ENCODE data around the gene CASP3. TPM values are rescaled to one million over a fixed set of nuclear protein-coding genes. Genes with fewer than 3 reads are reported as not detected.
"Not testable (repeated sequence)": the region's sequence is repeated elsewhere in the genome, so short reads cannot be mapped to it uniquely, and the experiment has no call there.

Gene CASP3
- total RNA-seq, 3 donors from 2014 or later (not counting 1 experiment from before 2014, with no cell fraction given): 20.9 to 35.1 (median 30.2) TPM

DNA sequence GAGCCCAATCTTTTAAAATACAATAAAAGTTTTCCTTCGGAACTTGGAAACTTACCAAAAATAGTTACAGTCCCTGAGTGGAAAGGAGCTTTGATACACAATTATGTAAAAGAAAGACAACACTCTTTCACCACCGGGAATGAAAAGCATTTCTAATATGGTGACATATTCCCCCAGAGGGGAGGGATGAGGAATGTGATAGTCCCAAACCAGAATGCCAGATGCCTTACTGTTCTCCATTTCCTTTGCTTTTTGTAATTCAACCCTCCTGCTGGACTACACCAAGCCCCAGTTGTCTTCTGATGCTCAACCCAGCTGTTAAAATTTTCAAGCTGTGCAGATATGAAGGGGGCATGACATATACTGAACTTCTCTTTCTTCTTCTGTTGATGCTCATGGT is 4.4 kb upstream of the CASP3 start:
- intact Hi-C loops (cut with micrococcal nuclease): no loop called here
- Histone ChIP-seq H3K27me3 (ENCODE audit: control insufficient read depth, insufficient read depth, low read length) (no peaks in the 10 kb centered on the region), H3K4me1 (ENCODE audit: control insufficient read depth, insufficient read depth, low read length) (peaks cover 8% of the 10 kb centered on the region), H3K4me3 (ENCODE audit: low read length) (no peak overlapping the region), H3K9me3 (ENCODE audit: control insufficient read depth, insufficient read depth, low read length) (no peaks in the 10 kb centered on the region), H3K36me3 (ENCODE audit: control insufficient read depth, insufficient read depth, low read length) (peaks cover 2% of the 10 kb centered on the region), H3K27ac (ENCODE audit: low read length) (no peak overlapping the region)
- Mint-ChIP-seq H3K27ac (no peak overlapping the region), H3K4me1 (peaks cover 22 to 32% of the 10 kb centered on the region in 2 donors), H3K36me3 (no peaks in the 10 kb centered on the region), H3K4me3 (no peak overlapping the region), H3K27me3 (ENCODE audit: low read depth in 2 of 2) (no peaks in the 10 kb centered on the region), H3K9me3 (no peaks in the 10 kb centered on the region)
- TF ChIP-seq CTCF (IDR thresholded peaks at IDR 0.05): no peak
- no peak for DNase-seq
- WGBS (ENCODE audit: insufficient coverage): no CpG with 5 or more reads among the region's 2 CpGs
- ATAC-seq: no peak

- H3K4me3 Mint-ChIP-seq; H3K36me3 ChIP-seq (ENCODE audit: control insufficient read depth, insufficient read depth, low read length); H3K4me3 ChIP-seq (ENCODE audit: low read length); H3K9me3 Mint-ChIP-seq; H3K27me3 ChIP-seq (ENCODE audit: control insufficient read depth, insufficient read depth, low read length); DNase-seq; H3K27me3 Mint-ChIP-seq (ENCODE audit: low read depth in 2 of 2); ATAC-seq; H3K9me3 ChIP-seq (ENCODE audit: control insufficient read depth, insufficient read depth, low read length); intact Hi-C loops (cut with micrococcal nuclease); H3K36me3 Mint-ChIP-seq; H3K27ac ChIP-seq (ENCODE audit: low read length): not testable (repeated sequence)
- H3K4me1 Mint-ChIP-seq: peaks cover 30 to 41% of the 10 kb centered on the region in 2 donors
- H3K4me1 ChIP-seq (ENCODE audit: control insufficient read depth, insufficient read depth, low read length): peaks cover 17% of the 10 kb centered on the region
- H3K27ac Mint-ChIP-seq: peak overlapping the region in 1 of 2 donors; percentile 90
Measured at GRCh38 chr4:184652681-184653080, 3.4 kb upstream of the CASP3 start.

DNA sequence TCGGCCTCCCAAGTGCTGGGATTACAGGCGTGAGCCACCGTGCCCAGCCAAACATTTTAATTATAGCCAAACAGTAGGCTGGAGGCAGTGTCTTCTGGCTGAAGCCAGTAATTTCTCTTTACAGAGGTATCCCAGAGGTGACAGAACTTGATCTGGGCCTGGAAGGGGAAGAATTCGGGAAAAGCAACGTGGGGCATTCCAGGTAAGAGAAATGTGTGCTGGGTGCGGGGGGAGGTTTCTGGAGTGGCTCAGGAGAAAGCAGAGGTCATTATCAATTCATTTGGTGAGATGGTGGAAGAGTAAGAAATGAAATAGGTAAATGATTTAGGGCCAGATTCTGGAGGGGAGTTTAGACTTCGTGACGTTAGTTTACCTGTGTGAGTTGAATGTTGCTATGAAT is 2.7 kb upstream of the CASP3 start:
- Histone ChIP-seq H3K9me3 (ENCODE audit: control insufficient read depth, insufficient read depth, low read length) (no peaks in the 10 kb centered on the region), H3K4me3 (ENCODE audit: low read length) (no peak overlapping the region), H3K36me3 (ENCODE audit: control insufficient read depth, insufficient read depth, low read length) (peaks cover 2% of the 10 kb centered on the region), H3K27ac (ENCODE audit: low read length) (no peak overlapping the region), H3K27me3 (ENCODE audit: control insufficient read depth, insufficient read depth, low read length) (no peaks in the 10 kb centered on the region), H3K4me1 (ENCODE audit: control insufficient read depth, insufficient read depth, low read length) (peaks cover 22% of the 10 kb centered on the region)
- WGBS (ENCODE audit: insufficient coverage): 97% methylated on average over 8 of the region's 8 CpGs
- H3K9me3 Mint-ChIP-seq: no peaks in the 10 kb centered on the region
- H3K27me3 Mint-ChIP-seq (ENCODE audit: low read depth in 2 of 2): no peaks in the 10 kb centered on the region
- no peak for DNase-seq
- no peak for ATAC-seq
- TF ChIP-seq CTCF (IDR thresholded peaks at IDR 0.05): no peak
- H3K4me3 Mint-ChIP-seq: no peak overlapping the region
- peak overlapping the region; percentile 89 to 90 for H3K27ac Mint-ChIP-seq
- H3K36me3 Mint-ChIP-seq: no peaks in the 10 kb centered on the region
- peaks cover 37 to 49% of the 10 kb centered on the region in 2 donors for H3K4me1 Mint-ChIP-seq
- intact Hi-C loops (cut with micrococcal nuclease): no loop called here

- Histone ChIP-seq H3K4me1 (ENCODE audit: control insufficient read depth, insufficient read depth, low read length) (peaks cover 25% of the 10 kb centered on the region), H3K27ac (ENCODE audit: low read length) (peak overlapping the region; percentile 86), H3K4me3 (ENCODE audit: low read length) (peak overlapping the region; percentile 89), H3K36me3 (ENCODE audit: control insufficient read depth, insufficient read depth, low read length) (peaks cover 9% of the 10 kb centered on the region), H3K27me3 (ENCODE audit: control insufficient read depth, insufficient read depth, low read length) (no peaks in the 10 kb centered on the region), H3K9me3 (ENCODE audit: control insufficient read depth, insufficient read depth, low read length) (no peaks in the 10 kb centered on the region)
- 41% methylated on average over 21 of the region's 21 CpGs for WGBS (ENCODE audit: insufficient coverage)
- Mint-ChIP-seq H3K4me3 (peak overlapping the region; percentile 92), H3K27me3 (ENCODE audit: low read depth in 2 of 2) (no peaks in the 10 kb centered on the region), H3K9me3 (no peaks in the 10 kb centered on the region), H3K36me3 (no peaks in the 10 kb centered on the region), H3K27ac (peak overlapping the region; percentile 89 to 90), H3K4me1 (peaks cover 53 to 65% of the 10 kb centered on the region in 2 donors)
- no peak for TF ChIP-seq CTCF (IDR thresholded peaks at IDR 0.05)
- intact Hi-C loops (cut with micrococcal nuclease): loop anchor here (1.0 to 5.0 kb wide), 7 partner anchors 84 to 552 kb away; partner anchors contain the start of genes CENPU, CFAP97 and IRF2
- DNase-seq (peak in 1 of 2 donors; percentile 58), ATAC-seq (peak; percentile 2 to 13 (median 10))
Measured at GRCh38 chr4:184649971-184650855, 966 bp upstream of the CASP3 start.

All from natural killer cell (primary cell).